H9 (cell line): ENCODE data around the gene UBL4A. TPM values are rescaled to one million over a fixed set of nuclear protein-coding genes. Genes with fewer than 3 reads are reported as not detected.

ENCODE experiments used
- DNase-seq: peaks from one replicate; pipeline ENCODE4 v3.0.0-alpha.2; 2017
- H2AFZ ChIP-seq: one replicate; pipeline ENCODE4 v1.6.1; 2013; ENCODE audit warnings: mild to moderate bottlenecking, low read length, control low read depth, moderate library complexity
- H2AK5ac ChIP-seq: 2 replicates; pipeline ENCODE4 v1.6.1; 2013; ENCODE audit warnings: low read length, control low read depth, mixed read lengths; ENCODE audit not compliant: insufficient read length
- H2BK120ac ChIP-seq: one replicate; pipeline ENCODE4 v1.6.1; 2013; ENCODE audit warnings: low read depth, mild to moderate bottlenecking, low read length, control low read depth, inconsistent platforms; ENCODE audit not compliant: poor library complexity, severe bottlenecking
- H2BK12ac ChIP-seq: 2 replicates; pipeline ENCODE4 v1.6.1; 2013; ENCODE audit warnings: low read length, control low read depth, mixed read lengths, low read depth; ENCODE audit not compliant: insufficient read length
- H2BK15ac ChIP-seq: 2 replicates; pipeline ENCODE4 v1.6.1; 2013; ENCODE audit warnings: low read depth, low read length, control low read depth
- H2BK20ac ChIP-seq: one replicate; pipeline ENCODE4 v1.6.1; 2013; ENCODE audit warnings: low read depth, mild to moderate bottlenecking, low read length, control low read depth, inconsistent platforms; ENCODE audit not compliant: poor library complexity, severe bottlenecking
- H2BK5ac ChIP-seq: 2 replicates; pipeline ENCODE4 v1.6.1; 2013; ENCODE audit warnings: low read length, control low read depth, mixed read lengths; ENCODE audit not compliant: insufficient read length
- H3K14ac ChIP-seq: 2 replicates; pipeline ENCODE4 v1.6.1; 2013; ENCODE audit warnings: low read length, control low read depth; ENCODE audit not compliant: insufficient read depth
- H3K18ac ChIP-seq: 2 replicates; pipeline ENCODE4 v1.6.1; 2013; ENCODE audit warnings: low read depth, mild to moderate bottlenecking, mixed read lengths, low read length, control low read depth; ENCODE audit not compliant: insufficient read length
- H3K23ac ChIP-seq: 2 replicates; pipeline ENCODE4 v1.6.1; 2013; ENCODE audit warnings: low read length, control low read depth, mixed read lengths, low read depth; ENCODE audit not compliant: insufficient read length
- H3K23me2 ChIP-seq: 2 replicates; pipeline ENCODE4 v1.6.1; 2013; ENCODE audit warnings: low read depth, mild to moderate bottlenecking, mixed read lengths, low read length, control low read depth; ENCODE audit not compliant: insufficient read length, poor library complexity, severe bottlenecking
- H3K27ac ChIP-seq: 2 replicates; pipeline ENCODE4 v1.5.1; 2013; ENCODE audit warnings: low read length, control low read depth, mixed read lengths, low read depth; ENCODE audit not compliant: insufficient read length
- H3K27me3 ChIP-seq: 2 replicates; pipeline ENCODE4 v1.6.1; 2013; ENCODE audit warnings: low read length, control low read depth, inconsistent platforms; ENCODE audit not compliant: insufficient read depth
- H3K4ac ChIP-seq: 2 replicates; pipeline ENCODE4 v1.6.1; 2013; ENCODE audit warnings: low read depth, mild to moderate bottlenecking, control low read depth, inconsistent platforms, low read length, moderate library complexity
- H3K4me1 ChIP-seq: 2 replicates; pipeline ENCODE4 v1.6.1; 2013; ENCODE audit warnings: low read length, control low read depth, inconsistent platforms; ENCODE audit not compliant: insufficient read depth
- H3K4me2 ChIP-seq: 2 replicates; pipeline ENCODE4 v1.6.1; 2013; ENCODE audit warnings: low read length, control low read depth, mixed read lengths; ENCODE audit not compliant: insufficient read length, insufficient read depth
- H3K56ac ChIP-seq: 2 replicates; pipeline ENCODE4 v1.6.1; 2013; ENCODE audit warnings: low read depth, mild to moderate bottlenecking, mixed read lengths, low read length, control low read depth; ENCODE audit not compliant: insufficient read length
- H3K79me1 ChIP-seq: 2 replicates; pipeline ENCODE4 v1.6.1; 2013; ENCODE audit warnings: low read depth, mild to moderate bottlenecking, moderate library complexity, low read length, control low read depth, inconsistent platforms; ENCODE audit not compliant: insufficient read depth, poor library complexity, severe bottlenecking
- H3K79me2 ChIP-seq: 2 replicates; pipeline ENCODE4 v1.6.1; 2013; ENCODE audit warnings: low read length, control low read depth, inconsistent platforms; ENCODE audit not compliant: insufficient read depth
- H3K9ac ChIP-seq: 2 replicates; pipeline ENCODE4 v1.6.1; 2013; ENCODE audit warnings: low read length, control low read depth, mixed read lengths; ENCODE audit not compliant: insufficient read length; ENCODE audit errors: extremely low read depth
- H3K9me3 ChIP-seq: one replicate; pipeline ENCODE4 v1.6.1; 2013; ENCODE audit warnings: low read depth, low read length, inconsistent platforms; ENCODE audit not compliant: control insufficient read depth
- H3T11ph ChIP-seq: one replicate; pipeline ENCODE4 v1.6.1; 2013; ENCODE audit warnings: mild to moderate bottlenecking, low read length, control low read depth, inconsistent platforms
- H4K20me1 ChIP-seq: one replicate; pipeline ENCODE4 v1.6.1; 2013; ENCODE audit not compliant: control insufficient read depth, insufficient read length, insufficient read depth
- H4K5ac ChIP-seq: 2 replicates; pipeline ENCODE4 v1.6.1; 2013; ENCODE audit warnings: low read depth, mild to moderate bottlenecking, mixed read lengths, low read length, control low read depth; ENCODE audit not compliant: insufficient read length
- H4K8ac ChIP-seq: replicated peaks from 2 replicates; pipeline ENCODE4 v1.6.1; 2013; ENCODE audit warnings: low read length, control low read depth, mixed read lengths, low read depth; ENCODE audit not compliant: insufficient read length
- H4K91ac ChIP-seq: 2 replicates; pipeline ENCODE4 v1.6.1; 2013; ENCODE audit warnings: low read depth, mild to moderate bottlenecking, moderate library complexity, mixed read lengths, low read length, control low read depth; ENCODE audit not compliant: insufficient read length
- H3K27ac Mint-ChIP-seq, 3 experiments: 2 replicates in 2 of 3; 3 replicates in 1 of 3; pipeline ENCODE4 v1.8.0; 2020 to 2021; ENCODE audit warnings: mixed read lengths in 3 of 3, mild to moderate bottlenecking in 1 of 3, moderate library complexity in 1 of 3
- H3K27me3 Mint-ChIP-seq: 2 replicates; pipeline ENCODE4 v1.8.0; 2021; ENCODE audit warnings: low read depth, mild to moderate bottlenecking, moderate library complexity, mixed read lengths
- H3K36me3 Mint-ChIP-seq, 3 experiments: 2 replicates in 2 of 3; 3 replicates in 1 of 3; pipeline ENCODE4 v1.8.0; 2020 to 2021; ENCODE audit warnings: low read depth in 3 of 3, mixed read lengths in 3 of 3; ENCODE audit not compliant: insufficient read depth in 1 of 3
- H3K4me1 Mint-ChIP-seq, 2 experiments: 2 replicates each; pipeline ENCODE4 v1.8.0; 2020; ENCODE audit warnings: mixed read lengths in 2 of 2
- H3K4me3 Mint-ChIP-seq, 2 experiments: 2 replicates in 1 of 2; 3 replicates in 1 of 2; pipeline ENCODE4 v1.8.0; 2020 to 2021; ENCODE audit warnings: mild to moderate bottlenecking in 2 of 2, mixed read lengths in 2 of 2, moderate library complexity in 1 of 2
- H3K9me3 Mint-ChIP-seq, 2 experiments: 2 replicates in 1 of 2; 3 replicates in 1 of 2; pipeline ENCODE4 v1.8.0; 2020; ENCODE audit warnings: mild to moderate bottlenecking in 2 of 2, mixed read lengths in 2 of 2, moderate library complexity in 1 of 2
- WGBS: extraction: QIAGEN DNeasy Blood & Tissue Kit; methylation state at CpG from one replicate; pipeline ENCODE4 v1.1.7; 2013; ENCODE audit warnings: missing lambda C conversion rate, low lambda C conversion rate, mixed read lengths; ENCODE audit not compliant: insufficient read length; ENCODE audit errors: extremely low coverage; 5-methylcytosine and 5-hydroxymethylcytosine counted together
- total RNA-seq: library from RNA; stranded (reverse); gene quantifications from 2 replicates; pipeline ENCODE4 v1.2.1, GENCODE V29; 2021
- TF ChIP-seq, protein P1 (sequence below): fragments of 200-600 bp; sonication (generic); conservative IDR thresholded peaks from 3 replicates; pipeline ENCODE4 v1.8.0; 2021; ENCODE audit warnings: antibody characterized with exemption, mild to moderate bottlenecking

UBL4A gene
- total RNA-seq, 1 experiment from 2014 or later: 30.9 TPM

DNA sequence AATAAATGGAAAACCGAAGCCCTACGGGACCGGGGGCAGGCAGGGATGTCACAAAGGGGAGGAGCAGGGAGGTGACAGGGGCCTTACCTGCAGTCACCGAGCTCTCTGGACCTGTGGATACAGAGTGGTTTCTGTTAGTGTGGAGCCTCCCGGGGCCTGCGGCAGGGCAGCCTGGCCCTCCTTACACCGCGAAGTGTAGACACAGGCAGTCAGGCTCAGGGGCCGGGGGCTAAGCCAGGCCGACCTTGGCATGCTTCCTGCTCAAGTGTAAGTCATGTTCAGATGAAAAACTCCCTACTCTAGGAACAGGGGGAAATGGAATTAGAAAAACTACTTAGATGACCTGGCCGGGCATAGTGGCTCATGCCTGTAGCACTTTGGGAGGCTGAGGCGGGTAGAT, 25.3 kb upstream of the UBL4A start:
- Histone ChIP-seq H3K4me2 (no peak overlapping the region), H3K23me2 (peaks cover 11% of the 10 kb centered on the region), H2BK20ac (no peak overlapping the region), H3K4ac (no peak overlapping the region), H3K18ac (no peak overlapping the region), H3K56ac (no peak overlapping the region), H3K9ac (no peak overlapping the region), H3K27me3 (no peaks in the 10 kb centered on the region), H3K79me1 (no peaks in the 10 kb centered on the region), H3K14ac (no peak overlapping the region), H4K20me1 (no peaks in the 10 kb centered on the region), H3K27ac (no peak overlapping the region), H3K79me2 (no peaks in the 10 kb centered on the region), H2AFZ (no peak overlapping the region), H3T11ph (no peak overlapping the region), H3K4me1 (no peaks in the 10 kb centered on the region), H3K23ac (no peak overlapping the region), H2BK12ac (no peak overlapping the region), H4K8ac (no peak overlapping the region), H2BK5ac (no peak overlapping the region), H3K9me3 (peaks cover 18% of the 10 kb centered on the region), H4K5ac (no peak overlapping the region), H2AK5ac (no peak overlapping the region), H2BK15ac (no peak overlapping the region), H2BK120ac (no peak overlapping the region), H4K91ac (no peak overlapping the region)
- DNase-seq: no peak
- no CpG with 5 or more reads among the region's 12 CpGs for WGBS
- Mint-ChIP-seq H3K4me3 (no peak overlapping the region), H3K9me3 (peaks cover 58 to 69% of the 10 kb centered on the region in 2 experiments), H3K27me3 (peaks cover 3% of the 10 kb centered on the region; the same call in 1 of the 2 replicates), H3K36me3 (peaks cover 23 to 31% (median 24%) of the 10 kb centered on the region in 3 experiments), H3K4me1 (peaks cover 4 to 5% of the 10 kb centered on the region in 2 experiments; a peak in 3 of 4 replicates), H3K27ac (no peak overlapping the region)
- TF ChIP-seq, protein P1, sequence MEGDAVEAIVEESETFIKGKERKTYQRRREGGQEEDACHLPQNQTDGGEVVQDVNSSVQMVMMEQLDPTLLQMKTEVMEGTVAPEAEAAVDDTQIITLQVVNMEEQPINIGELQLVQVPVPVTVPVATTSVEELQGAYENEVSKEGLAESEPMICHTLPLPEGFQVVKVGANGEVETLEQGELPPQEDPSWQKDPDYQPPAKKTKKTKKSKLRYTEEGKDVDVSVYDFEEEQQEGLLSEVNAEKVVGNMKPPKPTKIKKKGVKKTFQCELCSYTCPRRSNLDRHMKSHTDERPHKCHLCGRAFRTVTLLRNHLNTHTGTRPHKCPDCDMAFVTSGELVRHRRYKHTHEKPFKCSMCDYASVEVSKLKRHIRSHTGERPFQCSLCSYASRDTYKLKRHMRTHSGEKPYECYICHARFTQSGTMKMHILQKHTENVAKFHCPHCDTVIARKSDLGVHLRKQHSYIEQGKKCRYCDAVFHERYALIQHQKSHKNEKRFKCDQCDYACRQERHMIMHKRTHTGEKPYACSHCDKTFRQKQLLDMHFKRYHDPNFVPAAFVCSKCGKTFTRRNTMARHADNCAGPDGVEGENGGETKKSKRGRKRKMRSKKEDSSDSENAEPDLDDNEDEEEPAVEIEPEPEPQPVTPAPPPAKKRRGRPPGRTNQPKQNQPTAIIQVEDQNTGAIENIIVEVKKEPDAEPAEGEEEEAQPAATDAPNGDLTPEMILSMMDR: no peak
